ELF-1 (cell line): ENCODE measurements around the gene RASAL2.
A peak's percentile ranks its signal among the peaks of the same experiment; 100 is the strongest.
"Not testable (repeated sequence)": the region's sequence is repeated elsewhere in the genome, so short reads cannot be mapped to it uniquely, and the experiment has no call there.

ENCODE experiments used
- DNase-seq: peaks from one replicate; pipeline ENCODE4 v3.0.0-alpha.2; 2016; ENCODE audit warnings: low read depth, low spot score

RASAL2 gene

GRCh38 chr1:178071811-178072210 lies 22.1 kb upstream of the RASAL2 start:
- no peak for DNase-seq

- DNase-seq = no peak
These were observed 21.6 kb upstream of the RASAL2 start for GRCh38 chr1:178072326-178072725.

- no peak for DNase-seq
These were observed 18.6 kb upstream of the RASAL2 start for GRCh38 chr1:178075333-178075732.

GRCh38 chr1:178076607-178077006 lies 17.3 kb upstream of the RASAL2 start:
- DNase-seq = no peak

- DNase-seq = no peak
These were observed 16.0 kb upstream of the RASAL2 start for GRCh38 chr1:178077917-178078316.

GRCh38 chr1:178086294-178086693 lies 7.6 kb upstream of the RASAL2 start:
- DNase-seq = no peak

GRCh38 chr1:178086766-178087165 lies 7.1 kb upstream of the RASAL2 start:
- no peak for DNase-seq

GRCh38 chr1:178088651-178089050 lies 5.3 kb upstream of the RASAL2 start:
- DNase-seq = no peak

GRCh38 chr1:178091454-178091853 lies 2.5 kb upstream of the RASAL2 start:
- not testable (repeated sequence) for DNase-seq

GRCh38 chr1:178091986-178092745 lies 1.7 kb upstream of the RASAL2 start:
- no peak for DNase-seq

- no peak for DNase-seq
These were observed 918 bp upstream of the RASAL2 start for GRCh38 chr1:178092878-178093493.

- peak; percentile 97 for DNase-seq
These were observed 382 bp upstream of the RASAL2 start for GRCh38 chr1:178093494-178093950.

- DNase-seq = no peak
These were observed 1.1 kb downstream of the RASAL2 start for GRCh38 chr1:178094739-178095645.

- DNase-seq = no peak
These were observed 2.5 kb downstream of the RASAL2 start for GRCh38 chr1:178096421-178096820.

GRCh38 chr1:178098262-178098661 lies 4.4 kb downstream of the RASAL2 start:
- no peak for DNase-seq

GRCh38 chr1:178101266-178101630 lies 7.3 kb downstream of the RASAL2 start:
- no peak for DNase-seq

- no peak for DNase-seq
These were observed 7.8 kb downstream of the RASAL2 start for GRCh38 chr1:178101654-178102053.

GRCh38 chr1:178102218-178102617 lies 8.3 kb downstream of the RASAL2 start:
- DNase-seq = no peak

- no peak for DNase-seq
These were observed 13.9 kb downstream of the RASAL2 start for GRCh38 chr1:178107823-178108222.

GRCh38 chr1:178109348-178110143 lies 15.6 kb downstream of the RASAL2 start:
- no peak for DNase-seq

- no peak for DNase-seq
These were observed 21.4 kb downstream of the RASAL2 start for GRCh38 chr1:178115260-178115659.
